IPS-NIHi11 (cell line): ENCODE data around the gene IL25.
"Not testable (repeated sequence)": the region's sequence is repeated elsewhere in the genome, so short reads cannot be mapped to it uniquely, and the experiment has no call there.

Experiments used
- DNase-seq: peaks from one replicate; pipeline ENCODE4 v3.0.0; 2012; ENCODE audit warnings: mixed read lengths, low spot score

The IL25 gene

GRCh38 chr14:23389396-23389795 is 16.8 kb downstream of the IL25 start:
- DNase-seq: no peak

- DNase-seq: not testable (repeated sequence)
Measured at GRCh38 chr14:23389871-23390270, 17.3 kb downstream of the IL25 start.

GRCh38 chr14:23392613-23393012 is 20.0 kb downstream of the IL25 start:
- no peak for DNase-seq

- no peak for DNase-seq
Measured at GRCh38 chr14:23396126-23396525, 23.5 kb downstream of the IL25 start.

- DNase-seq: no peak
Measured at GRCh38 chr14:23396781-23397407, 24.3 kb downstream of the IL25 start.

GRCh38 chr14:23398348-23398747 is 25.7 kb downstream of the IL25 start:
- no peak for DNase-seq

- DNase-seq: no peak
Measured at GRCh38 chr14:23399136-23399535, 26.5 kb downstream of the IL25 start.

- DNase-seq: no peak
Measured at GRCh38 chr14:23399591-23399990, 27.0 kb downstream of the IL25 start.

GRCh38 chr14:23400496-23401149 is 28.0 kb downstream of the IL25 start:
- DNase-seq: not testable (repeated sequence)

- no peak for DNase-seq
Measured at GRCh38 chr14:23401291-23401690, 28.7 kb downstream of the IL25 start.

- peak; percentile 43 for DNase-seq
Measured at GRCh38 chr14:23402296-23403138, 29.9 kb downstream of the IL25 start.

GRCh38 chr14:23403139-23403438 is 30.5 kb downstream of the IL25 start:
- no peak for DNase-seq

GRCh38 chr14:23403908-23404307 is 31.3 kb downstream of the IL25 start:
- no peak for DNase-seq

GRCh38 chr14:23404331-23404900 is 31.8 kb downstream of the IL25 start:
- no peak for DNase-seq

- no peak for DNase-seq
Measured at GRCh38 chr14:23405096-23405495, 32.5 kb downstream of the IL25 start.

- no peak for DNase-seq
Measured at GRCh38 chr14:23405516-23406025, 33.0 kb downstream of the IL25 start.

GRCh38 chr14:23406244-23406643 is 33.6 kb downstream of the IL25 start:
- DNase-seq: no peak

GRCh38 chr14:23406725-23407355 is 34.2 kb downstream of the IL25 start:
- no peak for DNase-seq

GRCh38 chr14:23407516-23408306 is 35.1 kb downstream of the IL25 start, which contains the start of gene MYH6:
Gene MYH6 (minus strand): TSS chr14:23408273. CDS start chr14:23407223, 1,050 bp downstream.
- DNase-seq: no peak

GRCh38 chr14:23408307-23408630 is 35.7 kb downstream of the IL25 start:
- no peak for DNase-seq

GRCh38 chr14:23409475-23409874 is 36.9 kb downstream of the IL25 start:
- DNase-seq: no peak
